Liver (tissue), 9 donors: ENCODE results near the gene DIABLO. TPM values are rescaled to one million over a fixed set of nuclear protein-coding genes. Genes with fewer than 3 reads are reported as not detected.
A peak's percentile ranks its signal among the peaks of the same experiment; 100 is the strongest.

Experiments
- DNase-seq: peaks from one replicate; pipeline ENCODE4 v3.0.0-alpha.2; 2017; ENCODE audit warnings: low spot score
- H3K27ac ChIP-seq, 2 donors: one replicate each; pipeline ENCODE4 v1.7.0; 2013; ENCODE audit warnings: inconsistent platforms in 2 of 2, low read length in 2 of 2, control low read depth in 1 of 2, low read depth in 1 of 2, mild to moderate bottlenecking in 1 of 2
- H3K27me3 ChIP-seq, 4 donors: one replicate each; pipeline versions ENCODE4 v1.6.1 to v1.7.0; 2013; ENCODE audit warnings: low read length in 3 of 4, inconsistent platforms in 1 of 4, mild to moderate bottlenecking in 1 of 4, moderate library complexity in 1 of 4; ENCODE audit not compliant: control insufficient read depth in 4 of 4, insufficient read depth in 4 of 4
- H3K36me3 ChIP-seq, 4 donors: one replicate each; pipeline versions ENCODE4 v1.6.1 to v1.7.0; 2013; ENCODE audit warnings: low read length in 3 of 4, mild to moderate bottlenecking in 3 of 4, low read depth in 1 of 4, moderate library complexity in 1 of 4; ENCODE audit not compliant: control insufficient read depth in 4 of 4, insufficient read depth in 3 of 4
- H3K4me1 ChIP-seq, 4 donors: one replicate each; pipeline versions ENCODE4 v1.6.1 to v1.7.0; 2013; ENCODE audit warnings: low read length in 3 of 4, mild to moderate bottlenecking in 3 of 4, moderate library complexity in 1 of 4; ENCODE audit not compliant: control insufficient read depth in 4 of 4, insufficient read depth in 4 of 4
- H3K4me3 ChIP-seq, 3 donors: one replicate each; pipeline versions ENCODE4 v1.6.1 to v1.7.0; 2013; ENCODE audit warnings: low read length in 3 of 3, control low read depth in 1 of 3, low read depth in 1 of 3, mild to moderate bottlenecking in 1 of 3
- H3K9ac ChIP-seq, 2 donors: one replicate each; pipeline ENCODE4 v1.7.0; 2013; ENCODE audit warnings: low read length in 2 of 2, mild to moderate bottlenecking in 2 of 2, moderate library complexity in 2 of 2, control low read depth in 1 of 2, low read depth in 1 of 2
- H3K9me3 ChIP-seq, 4 donors: one replicate each; pipeline versions ENCODE4 v1.6.1 to v1.7.0; 2013; ENCODE audit warnings: low read length in 3 of 4; ENCODE audit not compliant: control insufficient read depth in 4 of 4
- ATF3 ChIP-seq: IDR thresholded peaks from 2 replicates; pipeline ENCODE4 v1.6.1; 2016; ENCODE audit warnings: antibody characterized with exemption
- CTCF ChIP-seq: fragments of 150-350 bp; IDR thresholded peaks from 2 replicates; pipeline ENCODE4 v1.5.1; 2017; ENCODE audit warnings: improper control_type of control experiment, low read depth, low read length; ENCODE audit not compliant: missing input control
- FOXA2 ChIP-seq: IDR thresholded peaks from 2 replicates; pipeline ENCODE4 v1.6.1; 2016; ENCODE audit warnings: antibody characterized with exemption
- GABPA ChIP-seq, 2 donors: IDR thresholded peaks in 1 of 2; conservative IDR thresholded peaks in 1 of 2; 2 replicates each; pipeline ENCODE4 v1.6.1; 2016; ENCODE audit warnings: antibody characterized with exemption in 2 of 2, mild to moderate bottlenecking in 1 of 2, moderate library complexity in 1 of 2
- MAX ChIP-seq: IDR thresholded peaks from 2 replicates; pipeline ENCODE4 v1.6.1; 2016; ENCODE audit warnings: antibody characterized with exemption
- RAD21 ChIP-seq, 2 donors: IDR thresholded peaks; 2 replicates each; pipeline ENCODE4 v1.6.1; 2016; ENCODE audit warnings: antibody characterized with exemption in 2 of 2, mild to moderate bottlenecking in 2 of 2
- RXRA ChIP-seq, 2 donors: IDR thresholded peaks; 2 replicates each; pipeline ENCODE4 v1.6.1; 2017 to 2018; ENCODE audit warnings: antibody characterized with exemption in 2 of 2, mild to moderate bottlenecking in 1 of 2
- SP1 ChIP-seq: IDR thresholded peaks from 2 replicates; pipeline ENCODE4 v1.6.1; 2018; ENCODE audit warnings: antibody characterized with exemption, mild to moderate bottlenecking
- YY1 ChIP-seq: IDR thresholded peaks from 2 replicates; pipeline ENCODE4 v1.6.1; 2016; ENCODE audit warnings: antibody characterized with exemption, mild to moderate bottlenecking
- ZBTB33 ChIP-seq: IDR thresholded peaks from 2 replicates; pipeline ENCODE4 v1.6.1; 2016; ENCODE audit warnings: antibody characterized with exemption
- WGBS: extraction: QIAGEN DNeasy Blood & Tissue Kit; methylation state at CpG from one replicate; pipeline ENCODE4 v1.1.7; 2013; 5-methylcytosine and 5-hydroxymethylcytosine counted together
- polyA plus RNA-seq, 2 donors: library from polyadenylated mRNA; stranded (reverse) in 1 of 2; unstranded in 1 of 2; fragments of 200-250 nt in 1 of 2; fragments of >200 nt in 1 of 2; fragmentation: Nextera tagmentation in 1 of 2; extraction: Ambion mirVana in 1 of 2; gene quantifications; one replicate each; pipeline versions ENCODE4 v1.2.1 to v1.2.3, GENCODE V29; 2013 to 2015
- total RNA-seq, 2 donors: library from RNA; depleted of rRNA; stranded (reverse); fragments of >200 nt; gene quantifications; one replicate each; pipeline ENCODE4 v1.2.3, GENCODE V29; 2014
- TF ChIP-seq, protein P1 (sequence below): IDR thresholded peaks from 2 replicates; pipeline ENCODE4 v1.6.1; 2016; ENCODE audit warnings: antibody characterized with exemption, mild to moderate bottlenecking
- donor health status: healthy.
- donor health status: healthy.
- donor health status: healthy.
- donor health status: healthy.
- donor health status: healthy.

Gene DIABLO
- total and polyA plus RNA-seq, 4 donors = 20.4 to 34.4 (median 28.5) TPM

- WGBS = 62% methylated on average over 18 of the region's 18 CpGs
- Histone ChIP-seq H3K4me3 (no peak overlapping the region), H3K36me3 (no peaks in the 10 kb centered on the region), H3K27me3 (no peaks in the 10 kb centered on the region), H3K9me3 (no peaks in the 10 kb centered on the region), H3K4me1 (peaks cover 0 to under 1% (median under 1%) of the 10 kb centered on the region in 4 donors), H3K27ac (no peak overlapping the region), H3K9ac (no peak overlapping the region)
- DNase-seq = peak; percentile 76
- TF ChIP-seq CTCF (peak; percentile 94), RAD21 (IDR thresholded peaks at IDR 0.05) (peak; percentile 93 to 95), ATF3 (no peak), MAX (no peak), RXRA (IDR thresholded peaks at IDR 0.05) (peak; percentile 23 to 53), YY1 (no peak)
- TF ChIP-seq, protein P1, sequence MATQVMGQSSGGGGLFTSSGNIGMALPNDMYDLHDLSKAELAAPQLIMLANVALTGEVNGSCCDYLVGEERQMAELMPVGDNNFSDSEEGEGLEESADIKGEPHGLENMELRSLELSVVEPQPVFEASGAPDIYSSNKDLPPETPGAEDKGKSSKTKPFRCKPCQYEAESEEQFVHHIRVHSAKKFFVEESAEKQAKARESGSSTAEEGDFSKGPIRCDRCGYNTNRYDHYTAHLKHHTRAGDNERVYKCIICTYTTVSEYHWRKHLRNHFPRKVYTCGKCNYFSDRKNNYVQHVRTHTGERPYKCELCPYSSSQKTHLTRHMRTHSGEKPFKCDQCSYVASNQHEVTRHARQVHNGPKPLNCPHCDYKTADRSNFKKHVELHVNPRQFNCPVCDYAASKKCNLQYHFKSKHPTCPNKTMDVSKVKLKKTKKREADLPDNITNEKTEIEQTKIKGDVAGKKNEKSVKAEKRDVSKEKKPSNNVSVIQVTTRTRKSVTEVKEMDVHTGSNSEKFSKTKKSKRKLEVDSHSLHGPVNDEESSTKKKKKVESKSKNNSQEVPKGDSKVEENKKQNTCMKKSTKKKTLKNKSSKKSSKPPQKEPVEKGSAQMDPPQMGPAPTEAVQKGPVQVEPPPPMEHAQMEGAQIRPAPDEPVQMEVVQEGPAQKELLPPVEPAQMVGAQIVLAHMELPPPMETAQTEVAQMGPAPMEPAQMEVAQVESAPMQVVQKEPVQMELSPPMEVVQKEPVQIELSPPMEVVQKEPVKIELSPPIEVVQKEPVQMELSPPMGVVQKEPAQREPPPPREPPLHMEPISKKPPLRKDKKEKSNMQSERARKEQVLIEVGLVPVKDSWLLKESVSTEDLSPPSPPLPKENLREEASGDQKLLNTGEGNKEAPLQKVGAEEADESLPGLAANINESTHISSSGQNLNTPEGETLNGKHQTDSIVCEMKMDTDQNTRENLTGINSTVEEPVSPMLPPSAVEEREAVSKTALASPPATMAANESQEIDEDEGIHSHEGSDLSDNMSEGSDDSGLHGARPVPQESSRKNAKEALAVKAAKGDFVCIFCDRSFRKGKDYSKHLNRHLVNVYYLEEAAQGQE = no peak
Observed at GRCh38 chr12:122190842-122191668, 34.8 kb downstream of the DIABLO start.

GRCh38 chr12:122189626-122190475, 36.0 kb downstream of the DIABLO start:
- H3K4me1 ChIP-seq = peaks cover 4 to 12% (median 7%) of the 10 kb centered on the region in 4 donors
- H3K9me3 ChIP-seq = no peaks in the 10 kb centered on the region
- no peak overlapping the region for H3K9ac ChIP-seq
- no peak for DNase-seq
- no peak overlapping the region for H3K4me3 ChIP-seq
- WGBS = 89% methylated on average over 34 of the region's 34 CpGs
- no peak for TF ChIP-seq ATF3
- no peak for TF ChIP-seq FOXA2
- TF ChIP-seq ZBTB33 = no peak
- TF ChIP-seq MAX = no peak
- TF ChIP-seq SP1 = no peak
- no peak for TF ChIP-seq GABPA (IDR thresholded peaks at IDR 0.05 in 1 of 2, conservative IDR thresholded peaks at IDR 0.05 in 1 of 2)
- TF ChIP-seq, protein P1 = no peak
- no peak overlapping the region for H3K27ac ChIP-seq
- H3K36me3 ChIP-seq = no peaks in the 10 kb centered on the region
- H3K27me3 ChIP-seq = no peaks in the 10 kb centered on the region
